Type B pancreatic cell (in vitro differentiated cells): ENCODE measurements around the gene KRTAP10-2. TPM values are rescaled to one million over a fixed set of nuclear protein-coding genes. Genes with fewer than 3 reads are reported as not detected.
"Not testable (repeated sequence)": the region's sequence is repeated elsewhere in the genome, so short reads cannot be mapped to it uniquely, and the experiment has no call there.

ENCODE experiments used
- DNase-seq: peaks from one replicate; pipeline ENCODE4 v3.0.0; 2021; ENCODE audit warnings: mixed read lengths; ENCODE audit not compliant: unreplicated experiment; ENCODE audit errors: extremely low spot score
- H3K27ac Mint-ChIP-seq: 2 replicates; pipeline ENCODE4 v1.8.0; 2021; ENCODE audit warnings: mild to moderate bottlenecking, mixed read lengths
- H3K27me3 Mint-ChIP-seq: 2 replicates; pipeline ENCODE4 v1.8.0; 2021; ENCODE audit warnings: mixed read lengths
- H3K36me3 Mint-ChIP-seq: 2 replicates; pipeline ENCODE4 v1.8.0; 2021; ENCODE audit warnings: mixed read lengths
- H3K4me1 Mint-ChIP-seq: one replicate; pipeline ENCODE4 v1.8.0; 2021; ENCODE audit warnings: mixed read lengths; ENCODE audit not compliant: unreplicated experiment
- H3K4me3 Mint-ChIP-seq: 2 replicates; pipeline ENCODE4 v1.8.0; 2021; ENCODE audit warnings: mild to moderate bottlenecking, mixed read lengths
- H3K9me3 Mint-ChIP-seq: 2 replicates; pipeline ENCODE4 v1.8.0; 2021; ENCODE audit warnings: mixed read lengths
- CTCF ChIP-seq: fragments of 200-600 bp; sonication (generic); conservative IDR thresholded peaks from 2 replicates; pipeline ENCODE4 v1.5.0; 2021; ENCODE audit warnings: antibody characterized with exemption, mild to moderate bottlenecking
- total RNA-seq: library from RNA; stranded (reverse); gene quantifications from 2 replicates; pipeline ENCODE4 v1.2.1, GENCODE V29; 2021; ENCODE audit warnings: low replicate concordance

Gene KRTAP10-2
- total RNA-seq, 1 donor from 2014 or later = not detected

DNA sequence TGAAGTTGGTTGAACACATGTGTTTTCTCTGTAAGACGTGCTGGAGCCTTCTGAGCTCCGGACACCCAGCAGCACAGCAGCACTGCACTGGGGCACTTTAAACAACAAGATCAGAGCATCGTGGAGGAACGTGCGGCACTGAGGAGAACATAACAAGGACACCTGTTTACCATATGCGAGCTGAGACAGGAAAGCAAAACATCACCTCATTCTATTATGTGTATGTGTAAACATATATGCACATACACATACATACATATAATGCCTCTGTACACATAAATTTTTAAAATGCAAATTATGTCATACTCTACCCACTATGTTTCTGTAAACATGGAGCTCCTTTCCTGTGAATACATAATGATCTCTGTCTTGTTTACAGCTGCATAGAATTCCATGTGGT, 44.2 kb upstream of the KRTAP10-2 start:
- Mint-ChIP-seq H3K9me3 (peaks cover 13% of the 10 kb centered on the region), H3K4me1 (peaks cover 12% of the 10 kb centered on the region), H3K4me3 (no peak overlapping the region), H3K27ac (no peak overlapping the region), H3K27me3 (peaks cover 3% of the 10 kb centered on the region), H3K36me3 (no peaks in the 10 kb centered on the region)
- no peak for TF ChIP-seq CTCF
- DNase-seq = no peak

- Mint-ChIP-seq H3K4me3 (no peak overlapping the region), H3K9me3 (peaks cover 13% of the 10 kb centered on the region), H3K27ac (peak overlapping the region; percentile 67), H3K27me3 (peaks cover 3% of the 10 kb centered on the region), H3K36me3 (no peaks in the 10 kb centered on the region), H3K4me1 (peaks cover 12% of the 10 kb centered on the region)
- no peak for DNase-seq
- no peak for TF ChIP-seq CTCF
These were observed 43.2 kb upstream of the KRTAP10-2 start for GRCh38 chr21:44594406-44594916.

DNA sequence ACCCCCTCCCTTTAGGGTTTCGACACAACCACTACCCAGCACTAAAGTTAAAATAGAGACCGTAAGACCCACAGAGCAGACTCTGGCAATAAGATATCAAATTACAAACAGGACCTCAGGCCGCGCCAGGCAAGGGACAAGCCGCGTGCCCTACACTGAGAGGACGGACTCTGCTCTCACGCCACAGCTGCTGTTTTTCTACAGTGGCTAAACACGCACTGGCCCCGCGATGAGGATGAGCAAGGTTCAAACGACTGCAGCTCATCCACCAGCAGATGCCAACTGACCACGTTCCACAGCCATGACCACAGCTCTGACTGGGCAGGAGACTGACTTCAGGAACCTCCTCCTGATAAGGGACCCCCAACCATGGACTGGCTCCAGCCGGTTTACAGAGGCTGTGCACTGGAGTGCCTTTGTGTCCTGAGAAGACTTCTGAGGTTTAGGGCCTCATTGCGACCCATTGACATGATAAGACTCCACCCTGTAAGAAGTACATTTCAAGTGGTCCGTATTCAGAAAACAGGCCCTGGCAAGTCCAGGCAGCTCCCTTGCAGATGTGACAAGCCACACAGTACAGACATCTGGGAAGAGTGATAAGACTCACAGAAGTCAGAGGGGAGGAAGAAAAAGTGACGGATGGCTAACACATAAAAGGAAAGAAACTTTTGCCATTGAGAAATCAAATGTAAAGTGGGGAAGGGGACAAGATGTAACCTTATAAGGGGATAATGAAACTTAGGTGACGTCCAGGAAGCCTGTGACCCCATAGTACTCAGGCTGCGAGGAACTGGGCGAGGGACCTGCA, 42.5 kb upstream of the KRTAP10-2 start:
- peaks cover 12% of the 10 kb centered on the region for H3K9me3 Mint-ChIP-seq
- H3K27me3 Mint-ChIP-seq = peaks cover 3% of the 10 kb centered on the region
- peaks cover 12% of the 10 kb centered on the region for H3K4me1 Mint-ChIP-seq
- no peak for TF ChIP-seq CTCF
- no peak for DNase-seq
- peak overlapping the region; percentile 67 for H3K27ac Mint-ChIP-seq
- no peak overlapping the region for H3K4me3 Mint-ChIP-seq
- no peaks in the 10 kb centered on the region for H3K36me3 Mint-ChIP-seq

- peak; percentile 66 for DNase-seq
- Mint-ChIP-seq H3K4me1 (peaks cover 8% of the 10 kb centered on the region), H3K27ac (peak within 1 kb of the TSS; percentile 42), H3K9me3 (peaks cover under 1% of the 10 kb centered on the region), H3K27me3 (peaks cover 8% of the 10 kb centered on the region), H3K36me3 (no peaks in the 10 kb centered on the region), H3K4me3 (no peak within 1 kb of the TSS)
- TF ChIP-seq CTCF = no peak
These were observed 41.4 kb upstream of the KRTAP10-2 start, which contains the start of gene KRTAP10-6 for GRCh38 chr21:44592446-44593311. TSS of gene KRTAP10-6 (minus strand) at chr21:44592505. CDS start at chr21:44592484, 21 bp downstream.

- not testable (repeated sequence) for H3K9me3 Mint-ChIP-seq, H3K4me3 Mint-ChIP-seq, H3K27ac Mint-ChIP-seq, H3K4me1 Mint-ChIP-seq, H3K27me3 Mint-ChIP-seq, DNase-seq, H3K36me3 Mint-ChIP-seq
These were observed 40.5 kb upstream of the KRTAP10-2 start for GRCh38 chr21:44591801-44592130.

DNA sequence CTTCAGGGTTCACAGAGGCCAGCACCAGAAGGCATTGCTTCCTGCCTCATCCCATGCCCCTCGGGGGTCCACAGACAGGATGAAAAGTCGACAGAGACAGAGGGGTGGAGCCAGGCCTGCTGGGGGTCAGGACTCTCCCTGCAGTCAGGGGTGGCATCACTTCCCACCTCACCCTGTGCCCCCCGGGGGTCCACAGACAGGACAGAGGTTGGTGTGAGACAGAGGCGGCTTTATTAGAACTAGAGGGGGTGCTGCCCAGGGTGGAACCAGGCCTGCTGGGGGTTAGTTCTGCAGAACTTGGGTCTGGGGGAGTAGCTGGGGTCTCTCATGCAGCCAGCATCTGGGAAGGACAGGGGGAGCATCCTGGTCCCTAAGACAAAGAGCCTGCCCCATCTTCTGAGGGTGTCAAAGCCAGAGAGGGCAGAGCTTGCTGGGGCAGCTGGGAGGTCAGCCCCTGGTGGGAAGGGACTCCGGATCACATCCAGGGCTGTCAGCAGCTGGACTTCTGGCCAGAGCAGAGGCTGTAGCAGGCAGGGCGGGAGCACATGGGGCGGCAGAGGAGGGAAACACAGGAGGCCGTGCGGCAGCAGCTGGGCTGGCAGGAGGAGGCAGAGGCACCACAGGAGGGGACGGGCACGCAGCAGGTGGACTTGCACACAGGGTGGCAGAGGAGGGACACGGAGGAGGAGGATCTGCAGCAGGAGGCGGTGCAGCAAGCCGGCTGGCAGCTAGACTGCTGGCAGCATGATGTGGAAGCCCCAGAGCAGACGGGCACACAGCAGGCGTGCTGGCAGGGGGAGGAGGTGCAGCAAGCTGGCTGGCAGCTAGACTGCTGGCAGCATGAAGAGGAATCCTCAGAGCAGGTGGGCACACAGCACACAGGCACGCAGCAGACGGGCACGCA, 39.8 kb upstream of the KRTAP10-2 start:
- not testable (repeated sequence) for H3K4me1 Mint-ChIP-seq, DNase-seq, H3K36me3 Mint-ChIP-seq, H3K27ac Mint-ChIP-seq, H3K9me3 Mint-ChIP-seq, H3K4me3 Mint-ChIP-seq
- H3K27me3 Mint-ChIP-seq = peaks cover 14% of the 10 kb centered on the region
